Measurements from ENCODE around the gene POLR1A.

Gene POLR1A

DNA sequence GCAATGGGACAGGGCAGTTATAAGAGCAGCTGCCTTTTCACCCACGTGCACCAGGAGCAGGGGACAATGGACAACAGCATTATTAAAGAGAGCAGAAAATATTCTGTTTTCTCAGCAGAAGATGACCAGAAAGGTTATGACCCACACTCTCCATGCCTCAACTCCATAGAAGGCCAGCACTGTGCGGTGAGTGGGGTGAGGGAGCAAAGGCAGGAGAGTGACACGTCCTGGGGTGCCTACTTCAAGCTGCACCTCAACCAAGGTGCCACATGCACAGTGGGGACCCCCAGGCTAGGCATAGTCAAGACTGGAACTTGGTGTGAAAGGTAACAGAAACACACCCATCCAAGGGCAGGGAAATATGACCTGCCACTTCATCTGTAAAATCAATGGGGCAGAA is 50.4 kb downstream of the POLR1A start:
- Histone ChIP-seq H3K4me3 (replicated peaks; ENCODE audit: low read depth, low read length) (no peak overlapping the region), H3K36me3 (ENCODE audit: control insufficient read depth, insufficient read depth, low read length) (peaks cover 31% of the 10 kb centered on the region), H3K27me3 (replicated peaks; ENCODE audit: control insufficient read depth, insufficient read depth, low read length) (no peaks in the 10 kb centered on the region)
- TF ChIP-seq CTCF (IDR thresholded peaks at IDR 0.05; ENCODE audit: insufficient read depth, low read length, poor library complexity, severe bottlenecking) = no peak
- no peak for DNase-seq (ENCODE audit: extremely low read depth, insufficient read length)

DNA sequence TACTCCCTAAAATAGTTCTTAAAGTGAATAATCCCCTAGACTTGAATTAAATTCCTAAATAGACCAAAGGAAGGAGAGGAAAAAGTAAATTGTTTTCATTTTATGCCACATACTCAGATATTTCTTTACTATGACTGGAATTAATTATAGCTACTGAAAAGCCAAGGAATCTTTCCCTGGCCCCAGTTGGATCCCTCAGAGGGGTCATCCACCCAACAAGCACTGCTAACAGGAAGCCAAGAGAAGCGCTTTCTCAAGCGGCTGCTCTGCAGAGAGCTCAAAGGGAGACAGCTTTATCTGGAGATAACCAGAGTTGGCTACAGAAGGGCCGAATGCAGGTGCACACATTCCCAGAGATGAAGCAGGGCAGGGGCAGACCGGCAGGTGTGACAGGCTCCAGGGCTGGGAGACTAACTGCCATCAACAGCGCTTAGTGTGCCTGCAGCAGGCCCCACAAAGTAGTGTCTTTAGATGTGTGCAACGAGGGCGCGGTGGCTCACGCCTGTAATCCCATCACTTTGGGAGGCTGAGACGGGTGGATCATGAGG is 51.1 kb downstream of the POLR1A start:
- no peak overlapping the region for H3K4me3 ChIP-seq (replicated peaks; ENCODE audit: low read depth, low read length)
- TF ChIP-seq CTCF (IDR thresholded peaks at IDR 0.05; ENCODE audit: insufficient read depth, low read length, poor library complexity, severe bottlenecking) = no peak
- H3K36me3 ChIP-seq (ENCODE audit: control insufficient read depth, insufficient read depth, low read length) = peaks cover 31% of the 10 kb centered on the region
- H3K27me3 ChIP-seq (replicated peaks; ENCODE audit: control insufficient read depth, insufficient read depth, low read length) = no peaks in the 10 kb centered on the region
- DNase-seq (ENCODE audit: extremely low read depth, insufficient read length) = no peak

- peaks cover 34% of the 10 kb centered on the region for H3K36me3 ChIP-seq (ENCODE audit: control insufficient read depth, insufficient read depth, low read length)
- TF ChIP-seq CTCF (IDR thresholded peaks at IDR 0.05; ENCODE audit: insufficient read depth, low read length, poor library complexity, severe bottlenecking) = no peak
Observed at GRCh38 chr2:86053166-86053565, 52.5 kb downstream of the POLR1A start.

DNA sequence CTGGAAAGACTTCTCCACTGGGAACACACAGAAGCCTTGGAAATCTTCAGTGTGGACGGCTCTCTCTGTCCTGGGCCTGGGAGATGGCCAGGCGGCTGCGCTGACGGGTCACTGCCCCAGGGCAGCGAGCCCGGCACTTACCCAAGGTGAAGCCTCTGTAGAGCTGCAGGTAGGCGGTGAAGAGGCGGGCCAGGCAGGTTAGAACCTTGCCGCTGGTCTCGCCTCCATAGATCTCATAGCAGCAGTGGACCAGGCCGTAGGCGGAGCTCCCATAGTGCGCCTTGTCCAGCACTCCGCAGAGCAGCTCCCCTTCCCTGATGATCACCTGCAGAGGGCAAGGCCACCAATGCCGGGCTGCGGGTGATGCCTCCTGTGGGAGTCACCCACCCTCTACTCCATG is 53.0 kb downstream of the POLR1A start:
- TF ChIP-seq CTCF (IDR thresholded peaks at IDR 0.05; ENCODE audit: insufficient read depth, low read length, poor library complexity, severe bottlenecking) = no peak
- Histone ChIP-seq H3K4me3 (replicated peaks; ENCODE audit: low read depth, low read length) (no peak overlapping the region), H3K36me3 (ENCODE audit: control insufficient read depth, insufficient read depth, low read length) (peaks cover 36% of the 10 kb centered on the region), H3K27me3 (replicated peaks; ENCODE audit: control insufficient read depth, insufficient read depth, low read length) (no peaks in the 10 kb centered on the region)
- DNase-seq (ENCODE audit: extremely low read depth, insufficient read length) = no peak

More at GRCh38 chr2:86053166-86053565, 52.5 kb downstream of the POLR1A start:
- DNase-seq (ENCODE audit: extremely low read depth, insufficient read length) = no peak
- H3K4me3 ChIP-seq (replicated peaks; ENCODE audit: low read depth, low read length) = no peak overlapping the region
- no peaks in the 10 kb centered on the region for H3K27me3 ChIP-seq (replicated peaks; ENCODE audit: control insufficient read depth, insufficient read depth, low read length)

GRCh38 chr2:86052265-86052664 is 53.4 kb downstream of the POLR1A start:
- no peak overlapping the region for H3K4me3 ChIP-seq (replicated peaks; ENCODE audit: low read depth, low read length)
- no peak for TF ChIP-seq CTCF (IDR thresholded peaks at IDR 0.05; ENCODE audit: insufficient read depth, low read length, poor library complexity, severe bottlenecking)
- H3K36me3 ChIP-seq (ENCODE audit: control insufficient read depth, insufficient read depth, low read length) = peaks cover 39% of the 10 kb centered on the region
- no peaks in the 10 kb centered on the region for H3K27me3 ChIP-seq (replicated peaks; ENCODE audit: control insufficient read depth, insufficient read depth, low read length)
- DNase-seq (ENCODE audit: extremely low read depth, insufficient read length) = no peak

- DNase-seq (ENCODE audit: extremely low read depth, insufficient read length) = no peak
- Histone ChIP-seq H3K36me3 (ENCODE audit: control insufficient read depth, insufficient read depth, low read length) (peaks cover 44% of the 10 kb centered on the region), H3K27me3 (replicated peaks; ENCODE audit: control insufficient read depth, insufficient read depth, low read length) (no peaks in the 10 kb centered on the region), H3K4me3 (replicated peaks; ENCODE audit: low read depth, low read length) (no peak overlapping the region)
- no peak for TF ChIP-seq CTCF (IDR thresholded peaks at IDR 0.05; ENCODE audit: insufficient read depth, low read length, poor library complexity, severe bottlenecking)
Observed at GRCh38 chr2:86050301-86050700, 55.4 kb downstream of the POLR1A start.
